ENCODE results near the gene SLC2A4. TPM values are rescaled to one million over a fixed set of nuclear protein-coding genes. Genes with fewer than 3 reads are reported as not detected.

Gene SLC2A4
- total RNA-seq, 2 donors from 2014 or later: not detected

DNA sequence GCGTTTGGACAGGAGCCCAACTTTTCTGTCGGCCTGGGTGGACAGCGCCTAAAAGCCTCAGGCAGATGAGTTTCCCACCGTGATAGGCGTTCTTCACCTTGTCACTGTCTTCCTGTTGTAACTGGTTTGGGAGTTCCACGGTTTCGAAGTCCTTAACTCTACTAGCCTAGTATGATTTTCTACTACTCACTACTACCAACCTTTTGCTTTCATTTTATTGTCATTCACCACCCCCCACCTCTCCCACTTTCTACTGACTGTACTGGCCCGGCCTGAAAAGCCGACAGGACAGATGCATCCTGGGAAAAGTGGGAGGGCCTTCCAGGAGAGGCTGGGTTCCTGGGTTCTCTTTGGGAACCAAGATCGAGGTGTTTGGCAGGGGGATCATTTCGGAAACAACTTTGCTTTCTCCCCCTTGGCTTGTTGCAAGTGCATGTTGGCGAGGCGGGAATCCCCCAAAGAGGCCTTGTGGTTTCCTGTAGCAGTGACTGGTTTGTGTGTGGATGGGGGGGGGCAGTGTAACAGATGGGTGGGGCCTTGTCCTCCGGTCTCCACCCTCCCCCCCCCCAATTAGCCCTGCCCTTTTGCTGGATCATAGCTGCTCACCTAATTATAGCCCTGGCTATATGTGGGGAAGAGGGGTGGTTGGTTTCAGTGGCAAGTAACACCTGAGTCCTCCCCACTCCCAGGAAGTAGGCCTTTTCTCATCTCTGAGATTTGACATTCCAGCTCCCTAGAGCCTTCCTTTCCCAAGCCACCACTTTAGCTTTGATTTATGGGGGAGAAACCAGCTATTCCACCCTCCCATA is 27.3 kb downstream of the SLC2A4 start:
- ATAC-seq (peak; percentile 51), DNase-seq (peak; percentile 72 to 82 (median 76))
- peak overlapping the region; percentile 97 for H3K27ac Mint-ChIP-seq
- H3K9me3 ChIP-seq (ENCODE audit: control insufficient read depth, low read length, poor library complexity, severe bottlenecking): no peaks in the 10 kb centered on the region
- peak overlapping the region; percentile 96 for H3K4me3 Mint-ChIP-seq
- peaks cover 19% of the 10 kb centered on the region for H3K36me3 Mint-ChIP-seq (ENCODE audit: low read depth)
- peaks cover 43% of the 10 kb centered on the region for H3K4me1 Mint-ChIP-seq
- no peaks in the 10 kb centered on the region for H3K27me3 Mint-ChIP-seq

DNA sequence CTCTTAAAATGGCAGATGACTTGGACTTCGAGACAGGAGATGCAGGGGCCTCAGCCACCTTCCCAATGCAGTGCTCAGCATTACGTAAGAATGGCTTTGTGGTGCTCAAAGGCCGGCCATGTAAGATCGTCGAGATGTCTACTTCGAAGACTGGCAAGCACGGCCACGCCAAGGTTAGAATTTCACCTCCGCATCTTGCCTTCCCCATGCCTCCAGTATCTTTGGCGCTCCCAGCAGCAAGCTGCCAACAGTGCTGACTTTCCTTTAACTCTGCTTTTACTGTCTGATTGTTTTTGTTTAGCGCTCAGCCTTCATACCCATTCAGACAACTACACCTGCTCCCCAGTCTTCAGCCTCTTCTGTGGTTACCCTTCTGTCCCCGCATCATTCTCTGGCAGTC is 28.1 kb downstream of the SLC2A4 start:
- no peaks in the 10 kb centered on the region for H3K9me3 ChIP-seq (ENCODE audit: control insufficient read depth, low read length, poor library complexity, severe bottlenecking)
- Mint-ChIP-seq H3K27ac (peak overlapping the region; percentile 97), H3K4me1 (peaks cover 50% of the 10 kb centered on the region), H3K36me3 (ENCODE audit: low read depth) (peaks cover 19% of the 10 kb centered on the region), H3K27me3 (no peaks in the 10 kb centered on the region), H3K4me3 (peak overlapping the region; percentile 96)
- ATAC-seq (no peak), DNase-seq (no peak)

DNA sequence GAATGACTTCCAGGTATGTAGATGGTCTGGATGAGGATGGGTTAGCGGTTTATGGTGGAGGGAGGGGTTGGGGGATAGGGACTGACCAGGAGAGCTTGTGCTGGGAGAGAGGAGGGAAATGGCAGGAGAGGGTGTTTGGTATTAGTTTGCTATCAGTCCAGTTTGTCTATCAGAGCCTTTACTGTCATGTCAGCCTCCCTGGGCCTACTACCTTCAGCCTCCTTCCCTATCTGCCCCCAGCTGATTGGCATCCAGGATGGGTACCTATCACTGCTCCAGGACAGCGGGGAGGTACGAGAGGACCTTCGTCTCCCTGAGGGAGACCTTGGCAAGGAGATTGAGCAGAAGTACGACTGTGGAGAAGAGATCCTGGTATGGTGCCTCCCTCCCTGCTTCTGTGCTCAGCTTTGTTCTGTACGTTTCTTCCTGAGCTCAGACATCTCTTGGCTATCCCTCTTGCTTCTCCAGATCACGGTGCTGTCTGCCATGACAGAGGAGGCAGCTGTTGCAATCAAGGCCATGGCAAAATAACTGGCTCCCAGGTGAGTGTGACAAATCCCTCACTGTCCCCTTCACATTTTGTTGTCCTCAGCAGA is 29.7 kb downstream of the SLC2A4 start:
- no peak for DNase-seq
- H3K27ac Mint-ChIP-seq: peak overlapping the region; percentile 97
- H3K4me1 Mint-ChIP-seq: peaks cover 55% of the 10 kb centered on the region
- H3K4me3 Mint-ChIP-seq: peak overlapping the region; percentile 96
- H3K27me3 Mint-ChIP-seq: no peaks in the 10 kb centered on the region
- ATAC-seq: no peak
- peaks cover 19% of the 10 kb centered on the region for H3K36me3 Mint-ChIP-seq (ENCODE audit: low read depth)
- H3K9me3 ChIP-seq (ENCODE audit: control insufficient read depth, low read length, poor library complexity, severe bottlenecking): no peaks in the 10 kb centered on the region

DNA sequence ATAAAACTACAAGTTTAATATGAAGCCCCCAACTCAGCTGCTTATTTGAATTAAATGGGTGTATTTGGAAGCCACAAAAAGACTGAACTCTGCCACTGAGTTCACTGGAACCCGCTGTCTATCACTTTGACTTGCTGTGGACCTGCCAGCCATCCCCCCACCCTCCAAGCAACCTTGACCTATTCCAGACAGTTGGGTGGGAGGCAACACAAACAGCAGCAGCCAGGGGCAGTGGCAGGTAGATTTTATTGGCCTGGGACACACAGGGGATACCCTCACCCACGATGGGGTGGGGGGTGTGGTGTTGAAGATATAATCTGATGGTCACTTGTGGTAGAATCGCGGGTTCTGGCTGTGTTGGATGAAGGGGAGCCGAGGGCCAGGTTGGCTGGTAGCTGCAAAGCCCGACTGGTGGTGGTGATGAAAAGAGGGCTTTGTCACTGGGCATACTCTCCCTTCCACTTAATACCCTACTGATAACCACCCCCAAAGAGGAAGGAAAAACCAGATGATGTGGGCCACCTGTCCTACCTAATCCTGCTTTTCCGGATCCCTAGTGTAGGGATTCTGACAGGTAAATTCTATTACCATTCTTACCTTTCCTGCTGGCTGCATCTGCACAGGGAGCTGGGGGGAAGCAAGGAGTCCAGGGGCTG is 31.0 kb downstream of the SLC2A4 start:
- peak overlapping the region; percentile 97 for H3K27ac Mint-ChIP-seq
- no peak for DNase-seq
- no peaks in the 10 kb centered on the region for H3K9me3 ChIP-seq (ENCODE audit: control insufficient read depth, low read length, poor library complexity, severe bottlenecking)
- peaks cover 19% of the 10 kb centered on the region for H3K36me3 Mint-ChIP-seq (ENCODE audit: low read depth)
- H3K27me3 Mint-ChIP-seq: no peaks in the 10 kb centered on the region
- H3K4me1 Mint-ChIP-seq: peaks cover 54% of the 10 kb centered on the region
- peak overlapping the region; percentile 80 for H3K4me3 Mint-ChIP-seq
- no peak for ATAC-seq

DNA sequence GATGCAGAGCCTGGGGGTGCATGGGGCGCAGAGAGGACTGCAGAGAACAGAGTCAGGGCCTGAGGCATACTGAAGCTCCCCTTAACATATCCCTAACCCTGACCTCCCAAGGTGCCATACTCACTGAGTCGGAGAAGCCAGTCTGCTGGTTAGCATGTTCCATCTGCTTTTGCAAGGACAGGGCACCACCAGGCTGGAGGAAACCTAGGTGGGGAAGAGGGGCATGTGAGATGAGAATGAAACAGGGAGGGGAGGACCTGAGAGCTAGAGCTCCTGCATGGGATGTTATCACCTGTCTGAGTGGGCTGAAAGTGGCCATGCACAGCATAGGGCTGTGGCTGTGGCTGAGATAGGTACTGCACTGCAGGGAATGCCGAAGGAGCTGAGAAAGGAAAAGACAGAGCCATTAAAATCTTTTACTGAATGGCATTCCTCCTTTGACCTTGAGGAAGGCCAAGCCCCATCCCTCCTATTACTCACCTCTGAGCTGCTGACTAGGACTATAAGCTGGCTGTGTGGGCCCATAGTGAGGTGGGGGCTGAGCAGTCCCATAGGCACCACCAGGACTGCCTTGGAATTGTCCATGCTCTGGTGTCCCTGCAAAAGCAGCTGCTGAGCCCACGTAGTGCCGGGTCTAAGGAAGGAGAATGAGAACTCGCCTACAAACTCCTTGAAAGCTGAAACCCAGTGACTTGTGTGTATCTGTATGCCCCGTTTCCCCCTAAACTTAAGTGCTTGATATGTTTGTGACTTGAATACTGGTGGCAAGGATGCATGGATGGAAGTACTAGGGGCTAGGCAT is 31.8 kb downstream of the SLC2A4 start:
- Mint-ChIP-seq H3K27ac (peak overlapping the region; percentile 97), H3K4me3 (peak overlapping the region; percentile 80), H3K4me1 (peaks cover 53% of the 10 kb centered on the region), H3K36me3 (ENCODE audit: low read depth) (peaks cover 21% of the 10 kb centered on the region), H3K27me3 (no peaks in the 10 kb centered on the region)
- ATAC-seq: no peak
- no peak for DNase-seq
- H3K9me3 ChIP-seq (ENCODE audit: control insufficient read depth, low read length, poor library complexity, severe bottlenecking): no peaks in the 10 kb centered on the region

DNA sequence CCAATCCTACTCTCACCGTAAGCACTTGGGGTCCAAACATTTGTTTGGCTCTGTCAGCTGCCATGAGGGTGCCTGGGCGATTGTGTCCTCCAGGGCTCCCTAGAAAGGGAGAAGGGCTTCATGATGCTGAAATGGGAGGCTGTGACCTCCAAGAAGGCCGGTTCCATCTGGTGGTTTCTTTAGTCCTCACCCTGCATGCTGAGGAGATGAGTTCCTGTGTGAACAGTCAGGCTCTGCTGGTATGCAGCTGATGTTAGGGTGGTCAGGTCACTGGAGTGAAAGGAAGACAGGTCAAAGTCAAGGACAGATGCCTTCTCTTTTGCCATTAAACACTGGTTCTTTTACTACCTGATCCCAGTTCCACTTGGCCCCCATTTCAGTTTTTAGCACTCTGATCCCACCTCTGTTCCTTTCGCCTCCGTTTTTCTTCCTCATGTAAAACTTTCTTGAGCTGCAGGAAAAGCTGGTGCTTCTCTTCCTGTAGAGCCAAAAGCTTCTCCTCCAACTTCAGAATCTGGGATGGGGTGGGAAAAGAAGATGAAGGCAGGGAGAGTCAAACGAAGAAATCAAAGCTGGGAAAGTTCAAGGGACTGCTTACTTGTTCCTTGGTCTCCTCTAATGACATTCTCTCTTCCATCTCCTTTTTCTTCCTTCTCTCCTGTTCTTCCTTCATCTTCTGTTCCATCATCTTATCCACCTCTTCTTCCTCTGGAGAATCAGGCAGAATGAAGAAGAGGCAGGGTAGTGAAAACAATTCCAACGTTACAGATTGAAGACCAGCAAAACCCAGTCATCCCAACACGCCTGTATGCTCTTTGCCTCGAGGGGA is 32.6 kb downstream of the SLC2A4 start:
- DNase-seq: no peak
- ATAC-seq: no peak
- Mint-ChIP-seq H3K4me3 (peak overlapping the region; percentile 97), H3K4me1 (peaks cover 54% of the 10 kb centered on the region), H3K36me3 (ENCODE audit: low read depth) (peaks cover 18% of the 10 kb centered on the region), H3K27me3 (no peaks in the 10 kb centered on the region), H3K27ac (peak overlapping the region; percentile 97)
- no peaks in the 10 kb centered on the region for H3K9me3 ChIP-seq (ENCODE audit: control insufficient read depth, low read length, poor library complexity, severe bottlenecking)

DNA sequence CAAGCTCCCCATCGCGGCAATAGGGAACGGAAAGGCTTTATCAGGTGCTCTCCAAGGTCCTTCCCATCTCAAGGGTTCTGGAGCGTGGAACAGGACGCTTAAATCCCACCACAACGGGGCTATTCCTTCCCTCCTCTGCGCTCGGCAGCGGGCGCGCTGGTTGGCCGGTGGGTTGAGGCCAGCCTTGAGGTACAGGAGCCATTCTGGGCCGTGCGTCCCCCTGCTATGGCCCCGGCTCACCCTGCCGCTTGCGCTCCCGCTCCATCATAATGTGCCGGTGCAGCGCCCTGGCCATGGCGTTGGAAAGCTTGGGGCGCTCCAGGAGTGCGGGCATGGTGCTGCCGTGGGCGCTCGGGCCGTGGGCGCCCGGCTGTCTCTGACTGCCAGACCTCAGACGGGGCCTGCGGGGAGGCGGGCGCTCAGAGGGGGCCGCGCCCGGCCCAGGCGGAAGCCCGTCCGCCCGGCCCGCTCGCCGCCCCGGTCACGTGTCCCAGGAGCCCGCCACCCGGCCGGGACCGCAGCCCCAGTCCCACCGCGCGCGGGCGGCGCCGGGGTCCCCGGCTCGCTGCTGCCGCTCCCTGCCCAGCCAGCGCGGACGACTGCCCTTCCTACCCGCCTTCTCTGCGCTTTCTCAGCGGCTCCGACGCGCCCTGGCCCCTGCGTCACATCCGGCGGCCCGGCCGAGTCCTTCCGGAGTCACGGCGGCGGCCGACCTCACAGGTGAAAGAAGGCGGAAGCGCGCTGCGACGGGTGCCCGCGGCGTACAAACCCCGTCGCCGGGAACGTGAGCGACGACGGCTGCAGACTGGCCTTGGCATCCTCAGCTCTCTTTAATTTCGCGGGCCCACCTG is 33.4 kb downstream of the SLC2A4 start, which contains the start of gene GPS2:
Gene GPS2, minus strand, starts transcription at position 642 of the 851 bp plus-strand sequence. Its CDS starts 308 bp downstream, at position 334.
- peaks cover 16% of the 10 kb centered on the region for H3K36me3 Mint-ChIP-seq (ENCODE audit: low read depth)
- no peaks in the 10 kb centered on the region for H3K9me3 ChIP-seq (ENCODE audit: control insufficient read depth, low read length, poor library complexity, severe bottlenecking)
- peak; percentile 86 to 95 (median 89) for DNase-seq
- peak within 1 kb of the TSS; percentile 97 for H3K27ac Mint-ChIP-seq
- ATAC-seq: peak; percentile 83
- H3K27me3 Mint-ChIP-seq: no peaks in the 10 kb centered on the region
- peak within 1 kb of the TSS; percentile 97 for H3K4me3 Mint-ChIP-seq
- peaks cover 45% of the 10 kb centered on the region for H3K4me1 Mint-ChIP-seq

DNA sequence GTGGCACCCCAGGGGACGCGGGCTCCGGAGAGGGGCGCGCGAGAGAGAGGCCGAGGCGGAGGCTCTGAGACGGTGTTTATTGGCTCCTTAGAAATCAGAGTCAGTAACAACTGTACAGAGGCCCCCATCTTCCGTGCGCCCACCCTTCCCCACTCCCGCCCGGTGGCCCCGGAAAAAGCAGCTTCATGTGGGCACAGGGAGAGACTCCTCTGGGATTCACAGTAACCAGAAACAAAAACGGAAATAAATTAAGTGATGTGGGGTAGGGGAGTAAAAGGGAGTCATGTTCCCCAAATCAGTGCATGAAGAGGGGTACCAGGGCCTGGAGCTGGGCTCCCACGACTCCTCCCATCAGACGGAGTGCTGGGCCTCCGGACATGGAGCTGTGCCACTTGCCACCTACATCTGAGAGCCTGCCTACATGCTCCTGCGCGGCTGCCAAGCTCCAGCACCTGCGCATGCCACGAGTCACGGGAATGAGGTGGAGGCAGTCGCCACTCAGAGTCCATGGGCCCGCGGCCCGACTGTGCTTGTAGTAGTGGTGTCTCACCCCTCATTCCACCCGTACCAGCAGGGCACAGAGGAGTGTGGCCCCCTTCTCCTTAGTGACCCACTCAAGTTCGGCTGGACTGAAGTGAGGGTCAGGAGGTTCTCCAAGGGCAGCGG is 34.2 kb downstream of the SLC2A4 start:
- H3K9me3 ChIP-seq (ENCODE audit: control insufficient read depth, low read length, poor library complexity, severe bottlenecking): no peaks in the 10 kb centered on the region
- Mint-ChIP-seq H3K27me3 (no peaks in the 10 kb centered on the region), H3K36me3 (ENCODE audit: low read depth) (peaks cover 8% of the 10 kb centered on the region), H3K4me1 (peaks cover 38% of the 10 kb centered on the region), H3K4me3 (peak overlapping the region; percentile 97), H3K27ac (peak overlapping the region; percentile 97)
- ATAC-seq (no peak), DNase-seq (no peak)

DNA sequence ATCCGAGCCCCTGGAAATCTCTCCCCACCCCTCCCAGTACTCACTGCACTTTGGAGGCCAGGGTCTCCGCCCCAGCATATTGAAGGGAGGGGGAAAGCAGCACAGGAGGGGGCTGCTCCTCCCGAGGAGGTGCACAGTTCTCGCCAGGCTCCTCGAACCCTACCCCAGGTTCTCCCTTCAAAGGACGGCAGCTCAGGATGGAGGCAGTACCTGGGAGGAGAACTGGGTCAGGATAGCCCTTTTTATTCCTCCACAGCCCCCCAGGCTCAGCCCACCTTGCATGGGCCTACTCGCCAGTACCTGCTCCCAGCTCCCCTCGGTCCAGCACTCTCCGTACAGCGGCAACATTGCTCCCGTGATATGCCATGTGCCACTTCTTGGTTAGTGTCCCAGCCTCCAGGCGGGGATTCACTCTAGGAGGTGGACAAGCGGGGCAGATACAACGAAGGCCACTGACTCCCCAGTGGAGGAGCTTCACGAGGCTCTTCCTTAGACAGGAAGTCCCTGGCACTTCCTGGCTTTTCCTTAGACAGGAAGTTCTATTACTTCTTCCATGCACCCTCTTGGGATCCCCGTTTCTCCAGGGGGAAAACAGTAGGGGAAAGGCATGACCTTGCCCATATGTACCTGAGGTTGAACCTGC is 35.8 kb downstream of the SLC2A4 start:
- peaks cover 5% of the 10 kb centered on the region for H3K36me3 Mint-ChIP-seq (ENCODE audit: low read depth)
- no peaks in the 10 kb centered on the region for H3K9me3 ChIP-seq (ENCODE audit: control insufficient read depth, low read length, poor library complexity, severe bottlenecking)
- no peak for DNase-seq
- H3K4me3 Mint-ChIP-seq: peak overlapping the region; percentile 57
- ATAC-seq: no peak
- H3K27ac Mint-ChIP-seq: no peak overlapping the region
- no peaks in the 10 kb centered on the region for H3K27me3 Mint-ChIP-seq
- H3K4me1 Mint-ChIP-seq: peaks cover 29% of the 10 kb centered on the region

DNA sequence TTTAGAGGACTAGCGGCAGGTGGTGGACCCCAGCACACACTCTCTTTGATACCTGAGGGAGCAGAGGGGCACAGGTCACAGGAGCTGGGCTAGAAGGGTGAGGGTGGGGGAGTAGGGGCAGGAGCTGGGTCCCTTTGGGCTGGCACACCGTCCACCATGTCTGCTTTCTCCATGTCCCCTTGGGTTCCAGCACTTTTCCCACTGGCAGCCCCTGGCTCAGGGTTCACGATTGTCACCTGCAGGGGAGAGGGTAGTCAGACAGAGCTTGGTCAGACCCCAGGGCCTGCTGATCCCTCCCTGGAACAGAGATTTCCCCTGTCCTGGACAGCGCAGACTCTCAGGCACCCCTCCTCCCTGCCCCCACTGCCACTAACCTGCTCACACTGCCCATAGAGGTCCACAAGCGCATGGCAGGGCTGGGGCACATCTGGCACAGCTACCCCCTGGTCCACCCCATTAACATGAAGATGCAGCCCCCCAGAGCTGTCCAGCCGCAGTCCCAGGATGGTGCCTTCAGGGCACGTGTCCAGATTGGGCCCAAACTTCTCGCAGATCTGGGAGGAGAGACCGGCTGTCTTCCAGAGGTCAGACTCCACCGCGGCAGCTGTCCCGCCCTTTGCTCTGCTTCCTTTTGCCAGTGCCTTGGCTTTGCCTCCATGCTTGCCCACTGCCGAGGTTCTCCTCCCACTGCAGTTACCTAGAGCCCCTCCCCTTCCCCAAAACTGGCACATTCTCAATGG is 36.8 kb downstream of the SLC2A4 start:
- no peak for DNase-seq
- Mint-ChIP-seq H3K27ac (no peak overlapping the region), H3K4me3 (no peak overlapping the region), H3K36me3 (ENCODE audit: low read depth) (peaks cover 5% of the 10 kb centered on the region), H3K27me3 (no peaks in the 10 kb centered on the region), H3K4me1 (peaks cover 24% of the 10 kb centered on the region)
- no peaks in the 10 kb centered on the region for H3K9me3 ChIP-seq (ENCODE audit: control insufficient read depth, low read length, poor library complexity, severe bottlenecking)
- no peak for ATAC-seq
